Measurements from ENCODE around the gene PIM1. TPM values are rescaled to one million over a fixed set of nuclear protein-coding genes. Genes with fewer than 3 reads are reported as not detected.

The PIM1 gene
- total and polyA plus RNA-seq, 9 of the 15 experiments (the other 6 are each of a cell fraction or from before 2014, with no cell fraction given) = 19.0 to 789 (median 212) TPM

- TF ChIP-seq JUND (IDR thresholded peaks at IDR 0.05; ENCODE audit: borderline replicate concordance, low read depth, low read length) = peak; percentile 60
- peak; percentile 77; the same call in 2 of the 3 replicates for TF ChIP-seq JUND (tag; IDR thresholded peaks at IDR 0.05; ENCODE audit: borderline replicate concordance, low read depth, low read length)
- TF ChIP-seq GABPA (tag; conservative IDR thresholded peaks at IDR 0.05; ENCODE audit: low read depth) = no peak
- peak; percentile 75 for TF ChIP-seq SOX6 (IDR thresholded peaks at IDR 0.05)
- no peak for TF ChIP-seq SRSF9 (IDR thresholded peaks at IDR 0.05; ENCODE audit: borderline replicate concordance, low read depth, low read length)
- TF ChIP-seq EP400 (IDR thresholded peaks at IDR 0.05) = peak; percentile 26; the same call in 1 of the 2 replicates
- TF ChIP-seq PBX2 (CRISPR knock-in tag; IDR thresholded peaks at IDR 0.05; ENCODE audit: low read depth) = no peak
- TF ChIP-seq PBX2 (tag; conservative IDR thresholded peaks at IDR 0.05; ENCODE audit: low read depth) = peak; percentile 92
- TF ChIP-seq, protein P1, sequence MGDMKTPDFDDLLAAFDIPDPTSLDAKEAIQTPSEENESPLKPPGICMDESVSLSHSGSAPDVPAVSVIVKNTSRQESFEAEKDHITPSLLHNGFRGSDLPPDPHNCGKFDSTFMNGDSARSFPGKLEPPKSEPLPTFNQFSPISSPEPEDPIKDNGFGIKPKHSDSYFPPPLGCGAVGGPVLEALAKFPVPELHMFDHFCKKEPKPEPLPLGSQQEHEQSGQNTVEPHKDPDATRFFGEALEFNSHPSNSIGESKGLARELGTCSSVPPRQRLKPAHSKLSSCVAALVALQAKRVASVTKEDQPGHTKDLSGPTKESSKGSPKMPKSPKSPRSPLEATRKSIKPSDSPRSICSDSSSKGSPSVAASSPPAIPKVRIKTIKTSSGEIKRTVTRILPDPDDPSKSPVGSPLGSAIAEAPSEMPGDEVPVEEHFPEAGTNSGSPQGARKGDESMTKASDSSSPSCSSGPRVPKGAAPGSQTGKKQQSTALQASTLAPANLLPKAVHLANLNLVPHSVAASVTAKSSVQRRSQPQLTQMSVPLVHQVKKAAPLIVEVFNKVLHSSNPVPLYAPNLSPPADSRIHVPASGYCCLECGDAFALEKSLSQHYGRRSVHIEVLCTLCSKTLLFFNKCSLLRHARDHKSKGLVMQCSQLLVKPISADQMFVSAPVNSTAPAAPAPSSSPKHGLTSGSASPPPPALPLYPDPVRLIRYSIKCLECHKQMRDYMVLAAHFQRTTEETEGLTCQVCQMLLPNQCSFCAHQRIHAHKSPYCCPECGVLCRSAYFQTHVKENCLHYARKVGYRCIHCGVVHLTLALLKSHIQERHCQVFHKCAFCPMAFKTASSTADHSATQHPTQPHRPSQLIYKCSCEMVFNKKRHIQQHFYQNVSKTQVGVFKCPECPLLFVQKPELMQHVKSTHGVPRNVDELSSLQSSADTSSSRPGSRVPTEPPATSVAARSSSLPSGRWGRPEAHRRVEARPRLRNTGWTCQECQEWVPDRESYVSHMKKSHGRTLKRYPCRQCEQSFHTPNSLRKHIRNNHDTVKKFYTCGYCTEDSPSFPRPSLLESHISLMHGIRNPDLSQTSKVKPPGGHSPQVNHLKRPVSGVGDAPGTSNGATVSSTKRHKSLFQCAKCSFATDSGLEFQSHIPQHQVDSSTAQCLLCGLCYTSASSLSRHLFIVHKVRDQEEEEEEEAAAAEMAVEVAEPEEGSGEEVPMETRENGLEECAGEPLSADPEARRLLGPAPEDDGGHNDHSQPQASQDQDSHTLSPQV (IDR thresholded peaks at IDR 0.05) = peak; percentile 93
- TF ChIP-seq TAL1 (IDR thresholded peaks at IDR 0.05) = peak; percentile 13; the same call in 1 of the 2 replicates
- no peak for TF ChIP-seq TRIM24 (IDR thresholded peaks at IDR 0.05)
- peak; percentile 63 for TF ChIP-seq ARID1B (IDR thresholded peaks at IDR 0.05)
- TF ChIP-seq ZBTB12 (CRISPR knock-in tag; IDR thresholded peaks at IDR 0.05) = no peak
- no peak for TF ChIP-seq HCFC1 (IDR thresholded peaks at IDR 0.05; ENCODE audit: low read depth, low read length)
- TF ChIP-seq HIVEP1 (CRISPR knock-in tag; IDR thresholded peaks at IDR 0.05) = 0 out of 2 replicates have a peak, but pooled peaks have one; percentile 34
- no peak for TF ChIP-seq MTA3 (IDR thresholded peaks at IDR 0.05; ENCODE audit: borderline replicate concordance)
- TF ChIP-seq ZNF282 (CRISPR knock-in tag; IDR thresholded peaks at IDR 0.05) = no peak
- no peak for TF ChIP-seq ETV1 (tag; conservative IDR thresholded peaks at IDR 0.05; ENCODE audit: low read depth)
- TF ChIP-seq RBM39 (optimal IDR thresholded peaks at IDR 0.05; ENCODE audit: low read depth, low read length) = no peak
- no peak for TF ChIP-seq ZFPM2 (CRISPR knock-in tag; IDR thresholded peaks at IDR 0.05)
- 0 out of 2 replicates have a peak, but pooled peaks have one; percentile 45 for TF ChIP-seq HDAC8 (tag; IDR thresholded peaks at IDR 0.05)
Observed at GRCh38 chr6:37210313-37210968, 40.5 kb downstream of the PIM1 start (continued).
